Measurements from ENCODE around the gene TOP2A. TPM values are rescaled to one million over a fixed set of nuclear protein-coding genes. Genes with fewer than 3 reads are reported as not detected.
"Not testable (repeated sequence)": the region's sequence is repeated elsewhere in the genome, so short reads cannot be mapped to it uniquely, and the experiment has no call there.

TOP2A gene
- total RNA-seq, 1 donor from 2014 or later, result 411 TPM

DNA sequence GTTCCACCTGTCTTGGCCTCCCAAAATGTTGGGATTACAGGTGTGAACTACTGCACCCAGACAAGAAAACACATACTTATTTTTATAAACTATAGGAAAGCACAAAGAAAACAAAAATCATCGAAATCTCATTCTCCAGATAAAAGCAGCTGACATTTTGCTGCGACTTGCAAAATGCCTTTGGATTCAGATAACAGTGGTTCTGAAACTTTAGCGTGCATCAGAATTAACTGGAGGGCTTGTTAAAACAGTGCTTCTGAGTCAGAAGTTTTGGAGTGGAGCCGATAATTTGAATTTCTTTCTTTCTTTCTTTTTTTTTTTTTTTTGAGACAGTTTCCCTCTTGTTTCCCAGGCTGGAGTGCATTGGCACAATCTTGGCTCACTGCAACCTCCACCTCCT, 35.4 kb downstream of the TOP2A start:
- intact Hi-C loops (cut with micrococcal nuclease), result no loop called here

DNA sequence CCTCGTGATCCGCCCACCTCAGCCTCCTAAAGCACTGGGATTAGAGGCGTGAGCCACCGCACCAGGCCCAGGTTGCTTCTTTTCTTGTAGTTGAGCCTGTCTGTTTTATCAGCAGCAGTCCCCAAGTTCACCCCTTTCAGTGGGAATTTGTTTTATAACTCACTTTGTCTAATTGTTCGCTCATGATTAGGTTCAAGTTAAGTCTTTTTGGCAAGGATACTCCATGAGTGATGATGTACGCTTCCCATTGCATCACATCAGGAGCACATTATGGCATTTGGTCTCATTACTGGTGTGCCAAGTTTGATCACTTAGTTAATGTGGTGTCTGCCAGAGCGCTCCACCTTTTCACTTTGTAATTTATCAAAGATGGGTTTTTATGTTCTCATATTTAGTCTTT, 38.7 kb downstream of the TOP2A start:
- intact Hi-C loops (cut with micrococcal nuclease), result no loop called here

DNA sequence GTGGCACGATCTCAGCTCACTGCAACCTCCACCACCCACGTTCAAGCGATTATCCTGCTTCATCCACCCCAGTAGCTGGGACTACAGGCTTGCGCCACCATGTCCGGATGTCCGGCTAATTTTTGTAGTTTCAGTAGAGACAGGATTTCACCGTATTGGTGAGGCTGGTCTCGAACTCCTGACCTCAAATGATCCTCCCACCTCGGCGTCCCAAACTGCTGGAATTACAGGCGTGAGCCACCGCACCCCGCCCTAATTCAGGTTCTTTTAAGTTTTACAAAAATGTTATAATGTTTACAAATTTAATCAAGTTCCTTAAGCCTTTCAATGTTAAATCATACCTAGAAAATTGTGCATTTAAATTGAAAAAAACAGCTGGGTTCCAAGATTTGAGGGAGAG, 39.9 kb downstream of the TOP2A start:
- intact Hi-C loops (cut with micrococcal nuclease), result no loop called here

DNA sequence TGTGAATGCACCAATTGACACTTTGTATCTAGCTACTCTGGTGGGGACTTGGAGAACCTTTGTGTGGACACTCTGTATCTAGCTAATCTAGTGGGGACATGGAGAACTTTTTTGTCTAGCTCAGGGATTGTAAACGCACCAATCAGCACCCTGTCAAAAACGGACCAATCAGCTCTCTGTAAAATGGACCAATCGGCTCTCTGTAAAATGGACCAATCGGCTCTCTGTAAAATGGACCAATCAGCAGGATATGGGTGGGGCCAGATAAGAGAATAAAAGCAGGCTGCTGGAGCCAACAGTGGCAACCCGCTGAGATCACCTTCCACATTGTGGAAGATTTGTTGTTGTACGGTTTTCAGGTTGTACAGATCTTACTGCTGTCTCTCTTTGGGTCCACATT, 41.2 kb downstream of the TOP2A start:
- intact Hi-C loops (cut with micrococcal nuclease), result not testable (repeated sequence)

DNA sequence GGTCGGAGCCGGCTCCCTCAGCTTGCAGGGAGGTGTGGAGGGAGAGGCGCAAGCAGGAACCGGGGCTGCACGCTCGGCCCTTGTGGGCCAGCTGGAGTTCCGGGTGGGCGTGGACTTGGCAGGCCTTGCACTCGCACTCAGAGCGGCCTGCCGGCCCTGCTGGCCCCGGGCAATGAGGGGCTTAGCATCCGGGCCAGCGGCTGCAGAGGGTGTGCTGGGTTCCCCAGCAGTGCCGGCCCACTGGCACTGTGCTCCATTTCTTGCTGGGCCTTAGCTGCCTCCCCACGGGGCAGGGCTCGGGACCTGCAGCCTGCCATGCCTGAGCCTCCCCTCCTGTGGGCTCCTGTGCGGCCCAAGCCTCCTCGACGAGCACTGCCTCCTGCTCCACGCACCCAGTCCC, 41.9 kb downstream of the TOP2A start:
- intact Hi-C loops (cut with micrococcal nuclease), result not testable (repeated sequence)

DNA sequence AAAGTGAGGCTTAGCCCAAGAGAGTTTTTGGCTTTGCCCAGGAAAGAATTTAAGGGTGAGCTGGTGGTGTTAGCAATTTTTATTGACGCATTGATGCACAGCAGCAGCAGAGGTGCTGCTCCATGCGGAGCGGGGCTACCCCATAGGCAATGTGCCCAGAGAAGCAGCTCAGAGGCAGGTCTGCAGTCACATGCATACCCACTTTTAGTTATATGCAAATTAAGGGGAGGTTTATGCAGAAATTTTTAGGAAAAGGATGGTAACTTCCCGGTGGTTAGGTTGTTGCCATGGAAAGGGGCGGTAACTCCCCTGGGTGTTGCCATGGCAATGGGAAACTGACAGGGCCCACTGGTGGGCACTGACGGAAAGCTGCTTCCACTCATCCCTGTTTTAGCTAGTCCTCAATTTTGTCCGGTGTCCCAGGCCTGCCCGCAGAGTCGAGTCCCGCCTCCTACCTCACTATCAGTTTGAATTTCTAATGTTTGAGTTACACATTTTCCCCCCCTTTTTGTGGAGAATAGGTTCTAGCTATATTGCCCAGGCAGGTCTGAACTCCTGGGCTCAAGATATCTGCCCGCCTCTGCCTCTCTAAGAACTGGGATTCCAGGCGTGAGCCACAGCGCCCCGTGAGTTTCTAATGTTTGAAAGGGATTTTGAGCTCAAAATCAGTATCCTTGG, 42.7 kb downstream of the TOP2A start:
- intact Hi-C loops (cut with micrococcal nuclease), result no loop called here

DNA sequence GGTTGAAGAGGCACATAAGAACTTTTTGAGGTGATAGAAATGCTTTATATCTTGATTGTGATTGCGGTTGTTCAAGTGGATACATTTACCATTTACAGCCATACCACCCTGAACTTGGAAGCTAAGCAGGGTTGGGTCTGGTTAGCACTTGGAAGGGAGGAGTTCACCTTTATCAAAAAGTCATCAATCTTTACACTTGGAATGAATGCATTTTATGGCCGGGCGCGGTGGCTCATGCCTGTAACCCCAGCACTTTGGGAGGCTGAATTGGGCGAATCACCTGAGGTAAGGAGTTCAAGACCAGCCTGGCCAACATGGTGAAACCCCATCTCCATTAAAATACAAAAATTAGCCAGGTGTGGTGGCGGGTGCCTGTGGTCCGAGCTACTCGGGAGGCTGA, 43.7 kb downstream of the TOP2A start:
- intact Hi-C loops (cut with micrococcal nuclease), result no loop called here

DNA sequence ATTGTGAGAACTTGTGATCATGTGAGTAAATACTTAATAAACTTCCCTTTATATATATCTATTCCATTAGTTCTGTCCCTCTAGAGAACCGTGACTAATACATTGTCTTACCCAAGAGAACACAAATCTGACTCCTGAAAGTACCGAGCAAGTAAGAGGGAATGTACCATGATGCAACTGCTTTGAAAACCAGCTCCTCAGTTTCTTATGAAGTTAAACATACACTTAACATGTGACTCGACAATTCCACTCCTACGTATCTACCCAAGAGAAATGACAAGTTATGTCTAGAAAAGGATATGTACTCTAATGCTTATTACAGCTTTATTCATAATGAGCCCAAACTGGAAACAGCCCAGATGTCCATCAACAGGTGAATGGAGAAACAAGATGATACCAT, 44.4 kb downstream of the TOP2A start:
- intact Hi-C loops (cut with micrococcal nuclease), result no loop called here

DNA sequence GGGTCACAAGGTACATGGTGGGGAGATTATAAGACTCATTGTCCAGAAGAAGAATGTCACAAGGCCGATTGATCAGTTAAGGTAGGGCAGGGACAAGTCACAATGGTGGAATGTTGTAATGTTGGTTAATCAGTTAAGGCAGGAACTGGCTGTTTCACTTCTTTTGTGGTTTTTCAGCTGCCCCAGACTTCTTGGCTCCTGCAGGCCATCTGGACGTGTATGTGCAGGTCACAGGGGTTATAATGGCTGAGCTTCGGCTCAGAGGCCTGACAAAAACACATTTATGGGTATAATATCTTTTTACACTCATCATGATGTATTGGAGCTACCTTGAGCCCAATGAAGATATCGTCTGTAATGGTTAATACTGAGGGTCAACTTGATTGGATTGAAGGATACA, 45.1 kb downstream of the TOP2A start:
- intact Hi-C loops (cut with micrococcal nuclease), result not testable (repeated sequence)

DNA sequence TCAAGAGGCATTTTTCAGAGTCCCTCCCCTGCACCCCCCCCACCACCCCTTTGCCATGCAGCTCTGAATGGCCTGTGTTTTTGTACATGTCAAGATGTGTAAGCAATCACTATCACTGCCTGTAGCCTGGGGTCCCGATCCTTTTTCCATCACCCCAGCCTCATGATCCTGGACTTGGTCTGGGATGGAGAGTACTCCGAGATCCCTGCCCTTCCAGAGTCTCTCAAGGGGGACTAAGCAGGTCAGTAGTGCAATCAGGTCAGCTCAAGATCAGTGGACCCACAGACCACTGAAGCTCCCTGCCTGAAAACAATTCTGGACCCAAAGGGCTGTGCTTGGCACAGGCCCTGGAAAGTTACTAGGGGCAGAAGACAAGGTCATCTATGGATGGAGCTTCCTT, 45.7 kb downstream of the TOP2A start:
- intact Hi-C loops (cut with micrococcal nuclease), result no loop called here

DNA sequence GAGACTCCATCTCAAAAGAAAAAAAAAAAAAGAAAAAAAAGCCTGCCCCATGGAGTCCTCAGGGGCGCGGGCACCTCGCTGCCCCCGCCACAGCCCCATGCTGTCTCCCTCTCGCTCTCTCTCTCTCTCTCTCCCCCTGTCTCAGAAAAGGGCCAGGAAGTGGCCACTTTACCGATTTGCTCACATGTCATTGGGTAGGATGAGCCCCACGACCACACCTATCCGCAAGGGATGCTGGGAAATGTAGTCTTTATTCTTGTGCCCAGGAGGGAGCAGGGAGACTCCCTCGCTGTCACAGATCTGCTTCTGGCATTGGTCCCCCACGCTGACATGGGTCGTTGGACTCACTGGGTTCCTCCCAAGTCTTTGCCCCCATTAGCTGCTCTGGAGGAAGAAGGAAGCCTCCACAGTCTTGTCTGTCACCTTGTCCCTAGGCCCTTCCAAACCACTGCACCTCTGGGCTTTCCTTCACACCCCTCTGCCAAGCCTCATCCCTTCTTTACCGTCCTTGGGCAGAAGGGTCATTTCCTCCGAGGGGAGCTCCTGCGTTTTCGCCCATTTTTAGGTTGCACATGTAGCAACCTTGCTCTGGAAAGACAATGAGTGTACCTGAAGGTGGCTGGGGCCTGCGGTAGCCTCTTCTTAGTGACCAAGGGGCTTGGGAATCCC, 46.3 kb downstream of the TOP2A start:
- intact Hi-C loops (cut with micrococcal nuclease), result no loop called here

DNA sequence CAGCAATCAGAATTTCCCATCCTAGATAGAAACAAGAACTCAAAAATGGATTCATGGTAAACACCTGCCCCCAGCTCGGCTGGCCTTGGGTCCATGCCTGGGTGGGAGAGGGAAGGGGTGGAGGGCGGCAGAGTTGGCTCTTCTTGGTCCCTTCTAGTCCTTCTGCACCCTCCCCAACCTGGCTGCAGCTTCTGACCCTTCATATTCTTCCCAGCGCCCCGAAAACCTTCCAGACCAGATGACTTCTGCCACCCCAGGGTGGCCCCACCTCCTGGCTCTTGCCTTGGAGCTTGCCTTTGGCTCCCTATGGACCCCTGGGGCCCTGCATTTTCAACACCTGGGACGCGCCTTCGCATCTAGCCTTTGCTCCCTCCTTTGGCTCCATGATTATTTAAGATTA, 47.8 kb downstream of the TOP2A start:
- intact Hi-C loops (cut with micrococcal nuclease), result loop anchor here (10.0 kb wide), 2 partner anchors 75 to 255 kb away; partner anchors contain the start of gene IGFBP4

DNA sequence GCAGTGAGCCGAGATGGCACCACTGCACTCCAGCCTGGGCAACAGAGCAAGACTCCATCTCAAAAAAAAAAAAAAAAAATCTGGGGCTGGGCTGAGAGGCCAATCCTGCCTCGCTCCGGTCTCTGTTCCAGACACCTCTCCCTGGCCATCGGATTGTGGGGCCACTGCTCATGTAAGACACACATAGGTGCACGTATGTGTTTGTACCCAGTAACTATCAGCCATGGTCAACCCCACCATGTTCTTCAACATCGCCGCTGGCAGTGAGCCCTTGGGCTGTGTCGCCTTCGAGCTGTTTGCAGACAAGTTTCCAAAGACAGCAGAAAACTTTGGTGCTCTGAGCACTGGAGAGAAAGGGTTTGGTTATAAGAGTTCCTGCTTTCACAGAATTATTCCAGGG, 50.0 kb downstream of the TOP2A start:
- intact Hi-C loops (cut with micrococcal nuclease), result loop anchor here (10.0 kb wide), 2 partner anchors 77 to 257 kb away; partner anchors contain the start of gene IGFBP4

DNA sequence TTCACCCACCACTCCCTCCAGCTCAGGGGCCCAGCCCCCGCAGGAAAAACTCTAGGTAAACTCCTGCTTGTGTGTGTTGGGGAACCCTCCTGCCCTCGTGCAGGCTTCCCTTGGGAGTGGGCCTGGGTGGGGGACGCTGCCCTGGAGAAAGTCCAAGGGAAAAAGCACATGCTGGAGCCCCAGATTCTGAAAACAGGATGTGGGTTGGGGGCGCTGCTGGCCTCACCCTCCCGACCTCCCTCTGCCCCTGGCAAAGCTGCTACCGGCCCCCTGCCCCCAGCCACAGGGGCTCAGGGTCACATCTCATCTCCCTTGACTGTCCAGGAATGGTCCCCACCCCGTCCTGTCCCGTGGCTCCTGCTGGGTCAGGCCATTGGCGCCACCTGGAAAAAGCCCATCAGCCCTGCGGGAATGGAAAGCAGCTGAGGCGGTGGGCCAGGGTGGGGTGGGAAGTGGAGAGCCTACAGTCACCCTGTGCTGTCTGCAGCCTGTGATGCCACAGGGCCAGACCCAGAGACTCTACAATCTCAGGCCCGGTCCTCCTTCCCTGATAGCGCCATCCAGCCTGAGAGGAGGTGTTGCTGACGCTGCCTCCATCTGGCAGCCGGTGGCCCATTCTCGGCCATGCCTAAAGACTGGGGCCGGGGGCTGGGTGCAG, 50.7 kb downstream of the TOP2A start:
- intact Hi-C loops (cut with micrococcal nuclease), result loop anchor here (10.0 kb wide), 2 partner anchors 78 to 258 kb away; partner anchors contain the start of gene IGFBP4

DNA sequence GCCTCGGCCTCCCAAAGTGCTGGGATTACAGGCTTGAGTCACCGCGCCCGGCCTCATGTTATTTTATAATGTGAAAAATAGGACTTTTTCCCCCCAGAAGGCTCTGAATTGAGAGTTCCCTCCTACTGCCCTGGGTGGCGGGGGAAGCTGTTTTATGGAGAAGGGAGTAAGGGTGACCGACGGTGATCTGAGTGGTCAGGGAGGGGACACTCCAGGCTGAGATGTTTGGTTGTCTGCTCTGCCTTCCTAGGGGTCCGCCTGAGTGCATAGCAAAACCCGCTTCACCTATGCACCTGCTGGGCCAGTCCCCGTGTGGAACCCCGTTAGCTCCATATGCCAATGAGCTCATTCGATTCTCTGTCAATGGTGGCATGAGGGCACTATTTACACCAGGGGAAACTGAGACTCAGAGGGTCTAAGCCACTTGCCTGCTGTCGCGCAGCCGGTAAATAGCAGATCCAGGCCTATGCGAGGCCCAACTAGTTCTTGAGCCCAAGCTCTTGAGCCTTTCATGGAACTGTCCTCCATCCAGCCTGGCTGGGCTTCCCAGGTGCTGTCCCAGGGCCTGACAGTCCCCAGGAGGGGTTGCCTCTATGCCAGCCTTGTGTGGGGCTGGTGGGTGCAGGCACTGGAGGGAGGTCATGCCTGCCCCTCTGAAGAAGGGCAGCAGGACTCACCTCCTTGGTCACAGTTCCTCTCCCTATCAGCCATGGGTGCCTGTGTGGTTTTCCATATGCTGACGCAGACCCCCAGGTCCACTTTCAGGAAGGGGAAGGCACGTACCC, 51.4 kb downstream of the TOP2A start:
- intact Hi-C loops (cut with micrococcal nuclease), result loop anchor here (10.0 kb wide), 2 partner anchors 79 to 259 kb away; partner anchors contain the start of gene IGFBP4

DNA sequence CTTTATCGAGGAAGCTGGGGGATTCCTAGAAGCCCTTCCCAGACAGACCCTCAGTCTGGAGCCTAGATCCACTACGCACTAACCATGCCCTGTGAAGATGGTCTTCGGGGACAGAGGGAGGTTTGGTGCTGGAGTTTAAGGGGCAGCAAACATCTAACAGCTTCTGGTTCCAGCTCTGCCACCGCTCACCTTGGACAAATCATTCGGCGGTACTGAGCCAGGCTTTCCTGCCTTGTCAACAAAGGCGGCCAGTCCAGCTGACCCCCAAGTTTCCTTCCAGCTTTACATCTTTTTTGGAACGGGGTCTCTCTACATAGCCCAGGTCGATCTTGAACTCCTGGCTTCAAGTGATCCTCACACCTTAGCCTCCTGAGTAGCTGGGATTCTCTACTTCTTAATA, 52.8 kb downstream of the TOP2A start:
- intact Hi-C loops (cut with micrococcal nuclease), result loop anchor here (5.0 to 10.0 kb wide), 3 partner anchors 80 to 260 kb away; partner anchors contain the start of gene IGFBP4

DNA sequence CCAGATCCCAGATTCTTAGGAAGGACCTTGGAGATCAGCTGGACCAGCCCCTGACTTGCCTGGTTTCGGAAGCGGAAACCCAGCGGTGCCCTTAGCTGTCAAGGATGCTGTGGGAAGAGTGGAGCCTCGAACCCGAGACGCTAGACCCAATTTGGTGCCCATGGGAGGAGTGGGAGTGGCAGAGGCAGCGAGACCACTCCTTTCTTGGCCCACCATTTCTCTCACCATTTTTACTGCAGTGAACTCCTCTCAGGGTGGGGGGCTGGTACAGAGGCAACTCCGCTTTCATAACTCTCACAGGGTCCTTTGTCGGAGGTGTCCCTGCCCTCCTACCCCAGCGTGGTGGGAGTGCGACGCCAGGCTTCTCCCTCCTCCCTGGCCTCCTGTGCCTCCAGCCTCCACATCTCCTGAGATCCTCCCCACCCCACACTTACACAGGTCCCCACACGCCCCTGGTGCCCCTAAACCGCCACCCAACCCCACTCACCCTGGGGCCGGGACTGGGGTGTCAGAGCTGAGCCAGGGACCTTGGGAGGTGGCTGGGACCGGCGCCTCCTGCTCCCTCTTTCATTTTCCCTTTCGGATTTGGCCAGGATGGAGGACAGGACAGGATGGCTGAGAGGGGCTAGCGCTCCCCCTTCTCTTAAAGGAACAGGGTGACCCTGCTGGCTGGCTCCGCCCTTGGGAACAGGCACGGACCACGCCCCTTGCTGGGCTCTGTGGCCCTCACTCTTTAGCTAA, 53.4 kb downstream of the TOP2A start, which contains the start of gene GJD3:
TSS of gene GJD3 (minus strand) at position 617 of the 741 bp plus-strand sequence. CDS start 922 bp downstream, outside the sequence.
- intact Hi-C loops (cut with micrococcal nuclease), result loop anchor here (5.0 to 10.0 kb wide), 3 partner anchors 81 to 261 kb away; partner anchors contain the start of gene IGFBP4

DNA sequence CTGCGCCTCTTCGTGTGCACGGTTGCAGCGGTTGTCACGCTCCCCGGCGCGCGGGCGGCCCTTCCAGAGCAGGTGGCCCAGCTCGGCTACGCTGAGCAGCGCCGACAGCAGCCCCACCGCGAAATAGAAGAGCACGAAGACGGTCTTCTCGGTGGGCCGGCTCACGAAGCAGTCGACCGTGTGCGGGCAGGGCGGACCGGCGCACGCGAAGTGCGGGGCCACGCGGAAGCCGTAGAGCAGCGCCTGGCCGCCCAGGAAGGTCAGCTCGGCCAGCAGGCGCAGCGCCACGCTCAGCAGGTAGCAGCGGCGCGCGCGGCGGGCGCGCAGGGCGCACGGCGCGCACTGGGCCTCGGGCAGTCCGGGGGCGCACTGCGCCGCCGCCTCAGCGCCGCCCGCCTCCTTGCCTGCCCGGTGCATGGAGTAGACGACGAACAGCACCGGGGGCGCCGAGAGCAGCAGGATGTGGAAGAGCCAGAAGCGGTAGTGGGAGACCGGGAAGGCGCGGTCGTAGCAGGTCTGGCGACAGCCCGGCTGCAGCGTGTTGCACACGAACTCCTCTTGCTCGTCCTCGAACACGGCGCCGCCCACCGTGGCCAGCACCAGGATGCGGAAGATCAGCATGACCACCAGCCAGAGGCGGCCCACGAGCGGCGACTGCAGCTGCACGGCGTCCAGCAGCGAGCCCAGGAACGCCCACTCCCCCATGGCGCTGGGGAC, 54.4 kb downstream of the TOP2A start:
- intact Hi-C loops (cut with micrococcal nuclease), result loop anchor here (2.0 to 10.0 kb wide), 4 partner anchors 82 to 262 kb away; partner anchors contain the start of gene IGFBP4

DNA sequence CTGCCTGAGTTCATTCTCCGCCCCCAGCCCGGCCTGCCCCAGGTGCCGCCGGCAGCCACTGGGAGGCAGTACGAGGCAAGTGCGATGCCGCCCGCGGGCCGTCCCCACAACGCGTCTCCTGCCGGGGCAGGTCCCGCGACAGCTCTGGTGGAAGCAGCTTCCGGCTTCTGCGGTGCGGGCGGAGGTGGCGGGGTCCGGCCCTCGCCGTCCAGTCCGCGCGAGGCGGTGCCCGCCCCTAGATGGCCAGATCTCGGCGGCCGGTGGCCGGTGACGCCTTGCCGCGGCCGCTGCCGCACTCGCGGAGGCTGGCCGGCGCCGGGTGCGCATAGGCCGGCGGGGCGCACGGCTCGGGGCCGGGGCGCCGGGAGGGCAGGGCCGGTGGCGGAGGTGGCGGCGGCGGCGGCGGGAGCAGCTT, 55.0 kb downstream of the TOP2A start:
- intact Hi-C loops (cut with micrococcal nuclease), result loop anchor here (2.0 to 10.0 kb wide), 4 partner anchors 82 to 262 kb away; partner anchors contain the start of gene IGFBP4
